GM12864 (cell line): ENCODE results near the gene THOC5.

ENCODE experiments used
- DNase-seq: peaks from one replicate; pipeline ENCODE4 v3.0.0-alpha.2; 2011; ENCODE audit warnings: low read depth
- H3K4me3 ChIP-seq: 2 replicates; pipeline ENCODE4 v1.5.1; 2011; ENCODE audit warnings: mild to moderate bottlenecking, low read depth, low read length, control low read depth
- TF ChIP-seq, protein P1 (sequence below): IDR thresholded peaks from 2 replicates; pipeline ENCODE4 v1.5.1; 2011; ENCODE audit warnings: low read depth, mild to moderate bottlenecking, moderate library complexity, low read length, control low read depth, inconsistent platforms; ENCODE audit errors: missing control alignments

THOC5 gene

DNA sequence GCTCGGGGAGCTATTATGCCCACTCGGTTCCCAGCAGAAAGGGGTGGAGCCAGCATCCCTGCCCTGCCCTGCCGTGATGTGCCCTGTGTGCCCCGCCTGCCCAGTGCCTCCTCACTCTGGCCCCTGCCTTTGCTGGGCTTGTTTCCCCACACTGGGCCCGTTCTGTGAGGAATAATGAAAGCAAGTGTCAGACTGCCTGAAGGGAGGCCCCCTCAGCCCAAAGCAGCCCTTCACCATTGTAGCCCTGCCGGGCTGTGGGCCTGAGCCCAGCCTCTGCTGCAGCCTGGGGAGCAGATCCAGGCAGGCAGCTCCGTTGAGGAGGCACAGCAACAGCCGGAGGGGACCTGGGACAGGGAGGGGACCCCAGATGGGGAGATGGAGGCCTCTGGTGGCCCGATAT lies 93.8 kb downstream of the THOC5 start:
- no peak for DNase-seq
- TF ChIP-seq, protein P1, sequence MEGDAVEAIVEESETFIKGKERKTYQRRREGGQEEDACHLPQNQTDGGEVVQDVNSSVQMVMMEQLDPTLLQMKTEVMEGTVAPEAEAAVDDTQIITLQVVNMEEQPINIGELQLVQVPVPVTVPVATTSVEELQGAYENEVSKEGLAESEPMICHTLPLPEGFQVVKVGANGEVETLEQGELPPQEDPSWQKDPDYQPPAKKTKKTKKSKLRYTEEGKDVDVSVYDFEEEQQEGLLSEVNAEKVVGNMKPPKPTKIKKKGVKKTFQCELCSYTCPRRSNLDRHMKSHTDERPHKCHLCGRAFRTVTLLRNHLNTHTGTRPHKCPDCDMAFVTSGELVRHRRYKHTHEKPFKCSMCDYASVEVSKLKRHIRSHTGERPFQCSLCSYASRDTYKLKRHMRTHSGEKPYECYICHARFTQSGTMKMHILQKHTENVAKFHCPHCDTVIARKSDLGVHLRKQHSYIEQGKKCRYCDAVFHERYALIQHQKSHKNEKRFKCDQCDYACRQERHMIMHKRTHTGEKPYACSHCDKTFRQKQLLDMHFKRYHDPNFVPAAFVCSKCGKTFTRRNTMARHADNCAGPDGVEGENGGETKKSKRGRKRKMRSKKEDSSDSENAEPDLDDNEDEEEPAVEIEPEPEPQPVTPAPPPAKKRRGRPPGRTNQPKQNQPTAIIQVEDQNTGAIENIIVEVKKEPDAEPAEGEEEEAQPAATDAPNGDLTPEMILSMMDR: no peak

DNA sequence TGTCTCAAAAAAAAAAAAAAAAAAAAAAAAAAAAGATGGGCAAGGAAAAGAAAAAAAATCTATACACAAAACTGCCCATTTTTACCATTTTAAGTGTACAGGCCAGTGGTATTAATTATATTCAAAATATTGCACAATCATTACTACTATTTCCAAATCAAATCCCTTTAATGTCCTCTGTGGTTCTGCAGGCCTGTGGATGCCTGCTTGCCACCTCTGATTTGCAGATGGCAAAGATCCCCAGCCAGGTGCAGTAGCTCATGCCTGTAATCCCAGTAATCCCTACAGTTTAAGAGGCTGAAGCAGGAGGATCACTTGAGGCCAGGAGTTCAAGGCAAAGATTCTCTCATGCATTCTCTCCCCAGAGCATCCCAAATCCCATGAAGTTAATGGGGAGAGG lies 95.0 kb downstream of the THOC5 start:
- no peak overlapping the region for H3K4me3 ChIP-seq
- TF ChIP-seq, protein P1: no peak
- no peak for DNase-seq

More for the DNA sequence above, 93.8 kb downstream of the THOC5 start:
- no peak overlapping the region for H3K4me3 ChIP-seq

DNA sequence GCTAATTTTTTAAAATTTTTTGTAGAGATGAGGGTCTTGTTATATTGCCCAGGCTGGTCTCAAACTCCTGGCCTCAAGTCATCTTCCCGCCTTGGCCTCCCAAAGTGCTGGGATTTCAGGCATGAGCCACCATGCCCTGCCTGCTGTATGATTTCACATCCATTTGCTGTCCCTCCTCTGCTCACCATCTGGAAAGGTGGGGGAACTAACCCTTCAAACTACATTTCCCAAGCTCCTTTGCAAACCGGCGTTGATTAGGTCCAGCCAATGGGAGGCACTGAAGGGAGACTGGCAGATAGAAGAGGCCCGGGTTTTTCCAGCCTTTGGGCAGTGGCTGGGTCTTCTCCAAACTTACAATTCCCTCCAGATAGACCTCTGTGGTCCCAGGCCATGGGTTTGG lies 95.8 kb downstream of the THOC5 start:
- H3K4me3 ChIP-seq: no peak overlapping the region
- TF ChIP-seq, protein P1: no peak
- no peak for DNase-seq

DNA sequence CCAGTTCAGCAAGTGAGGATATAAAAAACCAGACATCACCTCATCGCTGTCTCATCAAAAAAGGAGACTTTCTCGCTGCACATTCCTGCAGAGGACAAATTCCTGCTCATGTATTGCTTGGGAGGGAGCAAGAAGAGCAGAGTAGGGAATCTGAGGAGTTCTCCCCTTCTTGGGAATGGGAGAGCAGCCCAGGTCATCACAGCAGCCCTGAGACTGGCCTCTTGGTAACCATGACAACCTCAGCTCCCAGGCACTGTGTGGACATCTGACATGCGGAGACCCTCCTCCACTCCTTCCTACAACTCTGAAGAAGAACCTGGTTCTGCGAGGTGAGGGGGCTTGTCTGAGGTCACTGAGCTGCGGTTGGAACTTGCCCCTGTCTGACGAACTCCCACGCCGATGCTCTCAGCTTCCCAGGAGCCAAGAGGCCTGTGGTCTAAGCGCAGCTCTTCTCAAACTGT lies 97.3 kb downstream of the THOC5 start:
- no peak overlapping the region for H3K4me3 ChIP-seq
- TF ChIP-seq, protein P1: no peak
- DNase-seq: no peak
